Mesodermal cell (in vitro differentiated cells): ENCODE results near the gene ACSL6. TPM values are rescaled to one million over a fixed set of nuclear protein-coding genes. Genes with fewer than 3 reads are reported as not detected.

Experiments
- H3K27ac ChIP-seq: 2 replicates; pipeline ENCODE4 v1.7.0; 2013; ENCODE audit warnings: mild to moderate bottlenecking, low read depth, low read length, moderate library complexity; ENCODE audit not compliant: severe bottlenecking
- H3K36me3 ChIP-seq: 2 replicates; pipeline ENCODE4 v1.7.1; 2013; ENCODE audit warnings: mild to moderate bottlenecking, low read length, moderate library complexity; ENCODE audit not compliant: control insufficient read depth, insufficient read depth
- H3K4me1 ChIP-seq: one replicate; pipeline ENCODE4 v1.7.1; 2013; ENCODE audit warnings: mild to moderate bottlenecking, low read length; ENCODE audit not compliant: insufficient read depth, control insufficient read depth, poor library complexity, severe bottlenecking
- H3K4me3 ChIP-seq: 2 replicates; pipeline ENCODE4 v1.7.0; 2013; ENCODE audit warnings: low read length, control low read depth, mild to moderate bottlenecking; ENCODE audit not compliant: insufficient read depth, poor library complexity, severe bottlenecking; ENCODE audit errors: extremely low read depth
- H3K9me3 ChIP-seq: 2 replicates; pipeline ENCODE4 v1.7.1; 2013; ENCODE audit warnings: mild to moderate bottlenecking, low read length, moderate library complexity; ENCODE audit not compliant: control insufficient read depth
- WGBS, 2 experiments: methylation state at CpG; one replicate each; pipeline ENCODE4 v1.1.5; 2013; ENCODE audit warnings: missing lambda C conversion rate in 2 of 2; ENCODE audit not compliant: insufficient coverage in 2 of 2; 5-methylcytosine and 5-hydroxymethylcytosine counted together
- polyA plus RNA-seq, 2 experiments: library from polyadenylated mRNA; stranded (reverse); fragments of 50-300 nt; gene quantifications; one replicate each; pipeline ENCODE4 v1.2.3, GENCODE V29; 2013

Gene ACSL6
- polyA plus RNA-seq (2013, experiment 1 of 2), result 1.4 TPM
- polyA plus RNA-seq (2013, experiment 2 of 2), result 1.4 TPM

- Histone ChIP-seq H3K9me3 (no peaks in the 10 kb centered on the region), H3K4me3 (peak within 1 kb of the TSS; percentile 31), H3K4me1 (no peaks in the 10 kb centered on the region), H3K27ac (no peak within 1 kb of the TSS), H3K36me3 (no peaks in the 10 kb centered on the region)
- 5 to 6% methylated on average over 35 to 37 of the region's 63 CpGs for WGBS, 2 experiments
These were observed at the start of gene ACSL6 for GRCh38 chr5:132011622-132012343. Gene ACSL6, minus strand, starts transcription at chr5:132011658. Its CDS starts 105 bp downstream, at chr5:132011553.

- 93 to 94% methylated on average over 11 to 13 of the region's 16 CpGs for WGBS, 2 experiments
These were observed 49.2 kb upstream of the ACSL6 start, which contains the start of gene IL3 for GRCh38 chr5:132060501-132061161. Gene IL3, plus strand, starts transcription at chr5:132060655. Its CDS starts 52 bp downstream, at chr5:132060707.

GRCh38 chr5:132059696-132060500 lies 48.4 kb upstream of the ACSL6 start:
- no peak overlapping the region for H3K4me3 ChIP-seq
- H3K36me3 ChIP-seq, result no peaks in the 10 kb centered on the region
- H3K4me1 ChIP-seq, result no peaks in the 10 kb centered on the region
- no peak overlapping the region for H3K27ac ChIP-seq
- no peaks in the 10 kb centered on the region for H3K9me3 ChIP-seq
- WGBS, 2 experiments, result 91% methylated on average over 12 of the region's 13 CpGs

More at GRCh38 chr5:132060501-132061161, 49.2 kb upstream of the ACSL6 start, which contains the start of gene IL3:
- Histone ChIP-seq H3K36me3 (no peaks in the 10 kb centered on the region), H3K9me3 (no peaks in the 10 kb centered on the region), H3K4me3 (no peak within 1 kb of the TSS), H3K4me1 (peaks cover 3% of the 10 kb centered on the region), H3K27ac (no peak within 1 kb of the TSS)

- Histone ChIP-seq H3K36me3 (no peaks in the 10 kb centered on the region), H3K27ac (no peak overlapping the region), H3K9me3 (no peaks in the 10 kb centered on the region), H3K4me1 (no peaks in the 10 kb centered on the region), H3K4me3 (no peak overlapping the region)
- 88 to 89% methylated on average over 8 to 9 of the region's 9 CpGs for WGBS, 2 experiments
These were observed 47.7 kb upstream of the ACSL6 start for GRCh38 chr5:132059043-132059695.

GRCh38 chr5:132058646-132059042 lies 47.2 kb upstream of the ACSL6 start:
- 91 to 96% methylated on average over 7 of the region's 7 CpGs for WGBS, 2 experiments
- Histone ChIP-seq H3K9me3 (no peaks in the 10 kb centered on the region), H3K27ac (no peak overlapping the region), H3K36me3 (no peaks in the 10 kb centered on the region), H3K4me1 (no peaks in the 10 kb centered on the region), H3K4me3 (no peak overlapping the region)

- 93 to 95% methylated on average over 9 of the region's 12 CpGs for WGBS, 2 experiments
- Histone ChIP-seq H3K9me3 (no peaks in the 10 kb centered on the region), H3K36me3 (no peaks in the 10 kb centered on the region), H3K4me3 (no peak overlapping the region), H3K4me1 (no peaks in the 10 kb centered on the region), H3K27ac (no peak overlapping the region)
These were observed 46.2 kb upstream of the ACSL6 start for GRCh38 chr5:132057498-132058255.

- Histone ChIP-seq H3K9me3 (no peaks in the 10 kb centered on the region), H3K27ac (no peak overlapping the region), H3K4me1 (no peaks in the 10 kb centered on the region), H3K36me3 (no peaks in the 10 kb centered on the region), H3K4me3 (no peak overlapping the region)
- 90 to 96% methylated on average over 10 to 12 of the region's 14 CpGs for WGBS, 2 experiments
These were observed 45.4 kb upstream of the ACSL6 start for GRCh38 chr5:132056610-132057497.

GRCh38 chr5:132055808-132056609 lies 44.6 kb upstream of the ACSL6 start:
- Histone ChIP-seq H3K9me3 (no peaks in the 10 kb centered on the region), H3K4me3 (no peak overlapping the region), H3K36me3 (no peaks in the 10 kb centered on the region), H3K4me1 (no peaks in the 10 kb centered on the region), H3K27ac (no peak overlapping the region)
- 88 to 89% methylated on average over 11 to 12 of the region's 12 CpGs for WGBS, 2 experiments

GRCh38 chr5:132055441-132055807 lies 44.0 kb upstream of the ACSL6 start:
- Histone ChIP-seq H3K27ac (no peak overlapping the region), H3K4me1 (no peaks in the 10 kb centered on the region), H3K36me3 (no peaks in the 10 kb centered on the region), H3K4me3 (no peak overlapping the region), H3K9me3 (no peaks in the 10 kb centered on the region)
- no CpG with 5 or more reads among the region's 1 CpG for WGBS, 2 experiments
